ENCODE results near the gene DLEC1.
A peak's percentile ranks its signal among the peaks of the same experiment; 100 is the strongest.

Gene DLEC1

GRCh38 chr3:38136777-38137614, 98.0 kb downstream of the DLEC1 start, which contains the start of gene ACAA1:
ACAA1 (minus strand) TSS chr3:38137127; CDS start chr3:38137035, 92 bp downstream.
- TF ChIP-seq ZFX (IDR thresholded peaks at IDR 0.05) (peak; percentile 80), CTCF (conservative IDR thresholded peaks at IDR 0.05) (no peak)
- peak within 1 kb of the TSS; percentile 96 for H3K27ac ChIP-seq

- H3K27ac ChIP-seq, result peak overlapping the region; percentile 96
Observed at GRCh38 chr3:38137615-38138348, 98.8 kb downstream of the DLEC1 start.

GRCh38 chr3:38138349-38139190, 99.6 kb downstream of the DLEC1 start, which contains the start of gene MYD88:
MYD88 (plus strand) TSS chr3:38138661; CDS start chr3:38138701, 40 bp downstream.
- no peak for TF ChIP-seq CTCF (conservative IDR thresholded peaks at IDR 0.05)
- peak; percentile 51; the same call in 1 of the 2 replicates for TF ChIP-seq ZFX (IDR thresholded peaks at IDR 0.05)
- H3K27ac ChIP-seq, result peak within 1 kb of the TSS; percentile 96

More at GRCh38 chr3:38137615-38138348, 98.8 kb downstream of the DLEC1 start:
- TF ChIP-seq ZFX (IDR thresholded peaks at IDR 0.05) (no peak), CTCF (conservative IDR thresholded peaks at IDR 0.05) (no peak)

GRCh38 chr3:38139191-38139590, 100.2 kb downstream of the DLEC1 start:
- H3K27ac ChIP-seq, result peak overlapping the region; percentile 96
- TF ChIP-seq CTCF (conservative IDR thresholded peaks at IDR 0.05), result no peak
- TF ChIP-seq ZFX (IDR thresholded peaks at IDR 0.05), result no peak

DNA sequence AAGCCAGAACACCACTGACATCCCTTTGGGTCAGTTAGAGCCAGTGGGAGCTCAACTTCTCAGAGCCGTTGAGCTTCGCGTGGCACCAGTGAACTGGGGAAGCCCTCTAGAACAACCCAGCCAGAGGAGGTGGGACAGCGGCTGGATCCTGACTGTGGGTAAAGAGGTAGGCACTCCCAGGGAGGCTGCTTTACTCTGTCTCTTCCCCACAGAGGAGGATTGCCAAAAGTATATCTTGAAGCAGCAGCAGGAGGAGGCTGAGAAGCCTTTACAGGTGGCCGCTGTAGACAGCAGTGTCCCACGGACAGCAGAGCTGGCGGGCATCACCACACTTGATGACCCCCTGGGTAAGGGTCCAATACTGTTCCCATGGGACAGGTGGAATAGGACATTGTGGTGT, 100.6 kb downstream of the DLEC1 start:
- TF ChIP-seq ZFX (IDR thresholded peaks at IDR 0.05) (no peak), CTCF (conservative IDR thresholded peaks at IDR 0.05) (no peak)
- peak overlapping the region; percentile 96; the same call in 1 of the 2 replicates for H3K27ac ChIP-seq

DNA sequence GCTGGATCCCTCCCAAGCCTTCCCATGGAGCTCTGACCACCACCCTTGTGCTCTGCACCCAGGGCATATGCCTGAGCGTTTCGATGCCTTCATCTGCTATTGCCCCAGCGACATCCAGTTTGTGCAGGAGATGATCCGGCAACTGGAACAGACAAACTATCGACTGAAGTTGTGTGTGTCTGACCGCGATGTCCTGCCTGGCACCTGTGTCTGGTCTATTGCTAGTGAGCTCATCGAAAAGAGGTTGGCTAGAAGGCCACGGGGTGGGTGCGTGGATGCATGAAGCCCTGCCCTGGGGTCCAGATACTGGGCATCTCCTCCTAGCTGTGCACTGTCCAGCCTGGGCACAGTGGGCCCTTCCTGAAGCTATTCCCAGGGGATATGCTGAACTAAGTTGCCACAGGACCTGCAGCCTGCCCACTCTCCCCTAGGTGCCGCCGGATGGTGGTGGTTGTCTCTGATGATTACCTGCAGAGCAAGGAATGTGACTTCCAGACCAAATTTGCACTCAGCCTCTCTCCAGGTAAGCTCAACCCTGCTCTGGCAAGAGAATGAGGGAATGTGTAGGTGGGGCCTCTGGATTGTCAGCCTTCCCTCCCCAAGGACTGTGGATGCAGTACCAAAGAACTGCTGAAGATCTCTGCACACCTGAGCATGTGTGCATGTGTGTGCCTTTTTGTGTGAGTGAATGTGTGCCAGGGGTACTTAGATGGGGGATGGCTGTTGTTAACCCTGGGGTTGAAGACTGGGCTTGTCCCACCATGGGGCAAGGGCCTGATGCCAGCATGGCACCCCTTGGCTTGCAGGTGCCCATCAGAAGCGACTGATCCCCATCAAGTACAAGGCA, 101.5 kb downstream of the DLEC1 start:
- H3K27ac ChIP-seq, result no peak overlapping the region
- TF ChIP-seq ZFX (IDR thresholded peaks at IDR 0.05), result no peak
- no peak for TF ChIP-seq CTCF (conservative IDR thresholded peaks at IDR 0.05)
